WTC11 (cell line): ENCODE measurements around the gene TKTL1. TPM values are rescaled to one million over a fixed set of nuclear protein-coding genes. Genes with fewer than 3 reads are reported as not detected.

Source experiments
- ATAC-seq: fragments of 200-7000 bp; cut with Tn5 transposase; 2 replicates; pipeline ENCODE4 v1.10.0; 2021; ENCODE audit warnings: mild to moderate bottlenecking, moderate library complexity
- CTCF ChIA-PET: fragments of 300-600 bp; sonication (Branson Sonifier 250); formaldehyde crosslinking; loops from one replicate; lab custom pipeline; 2021; ENCODE audit warnings: antibody characterized with exemption; lab: Charles Lee
- POLR2A ChIA-PET: fragments of 350-600 bp; sonication (Branson Sonifier 250); formaldehyde crosslinking; loops from one replicate; lab custom pipeline; 2021; ENCODE audit warnings: antibody characterized with exemption; lab: Charles Lee
- DNase-seq: peaks from one replicate; pipeline ENCODE4 v3.0.0; 2021; ENCODE audit warnings: low spot score
- H3K27ac Mint-ChIP-seq: 2 replicates; pipeline ENCODE4 v1.8.0; 2021; ENCODE audit warnings: mixed read lengths
- H3K27me3 Mint-ChIP-seq: 2 replicates; pipeline ENCODE4 v1.8.0; 2021; ENCODE audit warnings: low read depth, mild to moderate bottlenecking, moderate library complexity, mixed read lengths
- H3K36me3 Mint-ChIP-seq: 2 replicates; pipeline ENCODE4 v1.8.0; 2021; ENCODE audit warnings: mixed read lengths
- H3K4me1 Mint-ChIP-seq: 2 replicates; pipeline ENCODE4 v1.8.0; 2022; ENCODE audit warnings: mixed read lengths
- H3K4me3 Mint-ChIP-seq: 2 replicates; pipeline ENCODE4 v1.8.0; 2021; ENCODE audit warnings: mild to moderate bottlenecking, moderate library complexity, mixed read lengths
- H3K9me3 Mint-ChIP-seq: 2 replicates; pipeline ENCODE4 v1.8.0; 2021; ENCODE audit warnings: mixed read lengths
- ATF6 ChIP-seq: sonication (generic); formaldehyde crosslinking; IDR thresholded peaks from 2 replicates; pipeline ENCODE4 v1.8.1; 2023; ENCODE audit warnings: mild to moderate bottlenecking, missing genetic modification reagents
- CTCF ChIP-seq: fragments of 200-600 bp; IDR thresholded peaks from 2 replicates; pipeline ENCODE4 v1.8.0; 2022; ENCODE audit warnings: antibody characterized with exemption
- E2F4 ChIP-seq: sonication (generic); formaldehyde crosslinking; IDR thresholded peaks from 2 replicates; pipeline ENCODE4 v1.8.1; 2022; ENCODE audit warnings: low read depth, mild to moderate bottlenecking, moderate library complexity, missing genetic modification reagents, borderline replicate concordance
- ESRRA ChIP-seq: sonication (generic); formaldehyde crosslinking; IDR thresholded peaks from 2 replicates; pipeline ENCODE4 v1.8.1; 2022; ENCODE audit warnings: mild to moderate bottlenecking, missing genetic modification reagents, borderline replicate concordance
- FOXJ3 ChIP-seq: sonication (generic); formaldehyde crosslinking; IDR thresholded peaks from 2 replicates; pipeline ENCODE4 v1.9.0; 2021; ENCODE audit warnings: missing genetic modification reagents, mild to moderate bottlenecking, borderline replicate concordance
- FOXP4 ChIP-seq: sonication (generic); formaldehyde crosslinking; IDR thresholded peaks from 2 replicates; pipeline ENCODE4 v1.8.0; 2022; ENCODE audit warnings: mild to moderate bottlenecking, missing genetic modification reagents
- IRF2 ChIP-seq: sonication (generic); formaldehyde crosslinking; IDR thresholded peaks from 2 replicates; pipeline ENCODE4 v1.8.0; 2022; ENCODE audit warnings: low read depth, missing genetic modification reagents, borderline replicate concordance
- JUN ChIP-seq: sonication (generic); formaldehyde crosslinking; IDR thresholded peaks from 2 replicates; pipeline ENCODE4 v1.8.0; 2023; ENCODE audit warnings: mild to moderate bottlenecking, missing genetic modification reagents
- KAT7 ChIP-seq: sonication (generic); formaldehyde crosslinking; IDR thresholded peaks from 2 replicates; pipeline ENCODE4 v1.8.1; 2023; ENCODE audit warnings: missing genetic modification reagents, mild to moderate bottlenecking, borderline replicate concordance
- TCF7 ChIP-seq: sonication (generic); formaldehyde crosslinking; IDR thresholded peaks from 2 replicates; pipeline ENCODE4 v1.8.0; 2022; ENCODE audit warnings: mild to moderate bottlenecking, low read depth, missing genetic modification reagents, moderate library complexity
- ZNF232 ChIP-seq: sonication (generic); formaldehyde crosslinking; IDR thresholded peaks from 2 replicates; pipeline ENCODE4 v1.8.0; 2022; ENCODE audit warnings: mild to moderate bottlenecking, missing genetic modification reagents
- ZNF396 ChIP-seq: fragments of 250-450 bp; sonication (Bioruptor Pico); IDR thresholded peaks from 2 replicates; pipeline ENCODE4 v1.8.0; 2021; ENCODE audit warnings: mild to moderate bottlenecking, moderate library complexity, borderline replicate concordance
- ZNF425 ChIP-seq: fragments of 250-450 bp; sonication (Bioruptor Pico); conservative IDR thresholded peaks from 2 replicates; pipeline ENCODE4 v1.9.0; 2021; ENCODE audit warnings: mild to moderate bottlenecking
- ZNF532 ChIP-seq: fragments of 250-450 bp; sonication (Bioruptor Pico); IDR thresholded peaks from 2 replicates; pipeline ENCODE4 v1.9.0; 2021; ENCODE audit warnings: mild to moderate bottlenecking, borderline replicate concordance
- total RNA-seq: library from RNA; stranded (reverse); gene quantifications from 3 replicates; pipeline ENCODE4 v1.2.3, GENCODE V29; 2021

Gene TKTL1
- total RNA-seq, 1 experiment from 2014 or later = 0.46 TPM

GRCh38 chrX:154355776-154356140, 60.2 kb downstream of the TKTL1 start:
- no peak overlapping the region for H3K4me3 Mint-ChIP-seq
- DNase-seq (no peak), ATAC-seq (no peak)
- no peak for TF ChIP-seq FOXJ3 (CRISPR knock-in tag)
- TF ChIP-seq ESRRA (CRISPR knock-in tag) = no peak
- no peak for TF ChIP-seq ZNF425 (CRISPR knock-in tag)
- no peak for TF ChIP-seq CTCF
- TF ChIP-seq FOXP4 (CRISPR knock-in tag) = no peak
- TF ChIP-seq IRF2 (CRISPR knock-in tag) = no peak
- TF ChIP-seq ZNF232 (CRISPR knock-in tag) = no peak
- no peak for TF ChIP-seq KAT7
- H3K9me3 Mint-ChIP-seq = no peaks in the 10 kb centered on the region
- ChIA-PET POLR2A (interaction anchor here (0.8 kb wide), 1 partner anchor 14 kb away, joined by 3 read pairs; no protein-coding TSS in a partner anchor), CTCF (no interaction called here)
- H3K27me3 Mint-ChIP-seq = no peaks in the 10 kb centered on the region
- H3K36me3 Mint-ChIP-seq = peaks cover 31% of the 10 kb centered on the region
- H3K4me1 Mint-ChIP-seq = no peaks in the 10 kb centered on the region
- no peak overlapping the region for H3K27ac Mint-ChIP-seq

- H3K27ac Mint-ChIP-seq = no peak overlapping the region
- no peaks in the 10 kb centered on the region for H3K4me1 Mint-ChIP-seq
- ChIA-PET POLR2A (interaction anchor here (1.2 kb wide), 1 partner anchor 17 kb away, joined by 3 read pairs; no protein-coding TSS in a partner anchor), CTCF (interaction anchor here (1.8 kb wide), 1 partner anchor 17 kb away, joined by 7 read pairs; no protein-coding TSS in a partner anchor)
- no peaks in the 10 kb centered on the region for H3K9me3 Mint-ChIP-seq
- TF ChIP-seq JUN (CRISPR knock-in tag) = no peak
- H3K27me3 Mint-ChIP-seq = no peaks in the 10 kb centered on the region
- DNase-seq (no peak), ATAC-seq (no peak)
- H3K36me3 Mint-ChIP-seq = peaks cover 35% of the 10 kb centered on the region
- no peak overlapping the region for H3K4me3 Mint-ChIP-seq
Observed at GRCh38 chrX:154356596-154356995, 61.0 kb downstream of the TKTL1 start.

- POLR2A ChIA-PET = interaction anchor here (1.2 kb wide), 1 partner anchor 16 kb away, joined by 3 read pairs; no protein-coding TSS in a partner anchor
- no peak overlapping the region for H3K27ac Mint-ChIP-seq
- no peak for TF ChIP-seq ZNF532 (CRISPR knock-in tag)
- no peak for TF ChIP-seq TCF7 (CRISPR knock-in tag)
- no peak for TF ChIP-seq KAT7
- TF ChIP-seq E2F4 (CRISPR knock-in tag) = no peak
- TF ChIP-seq ZNF396 (CRISPR knock-in tag) = no peak
- TF ChIP-seq ATF6 (CRISPR knock-in tag) = no peak
- no peaks in the 10 kb centered on the region for H3K27me3 Mint-ChIP-seq
- ATAC-seq (no peak), DNase-seq (no peak)
- no peaks in the 10 kb centered on the region for H3K9me3 Mint-ChIP-seq
- H3K4me3 Mint-ChIP-seq = no peak overlapping the region
- H3K4me1 Mint-ChIP-seq = no peaks in the 10 kb centered on the region
- CTCF ChIA-PET = interaction anchor here (1.8 kb wide), 1 partner anchor 16 kb away, joined by 7 read pairs; no protein-coding TSS in a partner anchor
- H3K36me3 Mint-ChIP-seq = peaks cover 38% of the 10 kb centered on the region
Observed at GRCh38 chrX:154357205-154357604, 61.6 kb downstream of the TKTL1 start.
